ENCODE data around the gene FRMPD1.

Gene FRMPD1

GRCh38 chr9:37796232-37796631 is 145.5 kb downstream of the FRMPD1 start:
- Histone ChIP-seq H3K27me3 (replicated peaks; ENCODE audit: control insufficient read depth, insufficient read depth, low read length) (no peaks in the 10 kb centered on the region), H3K4me3 (replicated peaks; ENCODE audit: low read depth, low read length) (no peak overlapping the region), H3K36me3 (ENCODE audit: control insufficient read depth, insufficient read depth, low read length) (no peaks in the 10 kb centered on the region)
- DNase-seq (ENCODE audit: extremely low read depth, insufficient read length): no peak
- TF ChIP-seq CTCF (IDR thresholded peaks at IDR 0.05; ENCODE audit: insufficient read depth, low read length, poor library complexity, severe bottlenecking): no peak
